K562 (cell line): ENCODE data around the gene PAN3. TPM values are rescaled to one million over a fixed set of nuclear protein-coding genes. Genes with fewer than 3 reads are reported as not detected.

Source experiments
- DNMT1 ChIP-seq: fragments of 450-650 bp; IDR thresholded peaks from 2 replicates; pipeline ENCODE4 v1.6.1; 2016; ENCODE audit warnings: antibody characterized with exemption, mild to moderate bottlenecking
- FOXO4 ChIP-seq: fragments of 450-650 bp; formaldehyde crosslinking; IDR thresholded peaks from 2 replicates; pipeline ENCODE4 v1.4.0; 2020; ENCODE audit warnings: mild to moderate bottlenecking, moderate library complexity
- HDAC1 ChIP-seq, 2 experiments: fragments of 450-650 bp; IDR thresholded peaks; 2 replicates each; pipeline ENCODE4 v1.6.1; 2016 to 2017; ENCODE audit warnings: inconsistent platforms in 1 of 2, mild to moderate bottlenecking in 1 of 2, moderate library complexity in 1 of 2
- KAT2B ChIP-seq: IDR thresholded peaks from one replicate; pipeline ENCODE4 v1.6.1; 2012; ENCODE audit warnings: low read depth, mild to moderate bottlenecking, control low read depth, inconsistent platforms, low read length, moderate library complexity
- KAT7 ChIP-seq: sonication (generic); formaldehyde crosslinking; IDR thresholded peaks from 2 replicates; pipeline ENCODE4 v1.8.0; 2022; ENCODE audit warnings: missing genetic modification reagents, mild to moderate bottlenecking, borderline replicate concordance
- MYNN ChIP-seq, 2 experiments: sonication (generic); formaldehyde crosslinking in 1 of 2; IDR thresholded peaks; 2 replicates each; pipeline versions ENCODE4 v1.5.0 to v1.6.1; 2016 to 2020; ENCODE audit warnings: antibody characterized with exemption in 1 of 2, missing genetic modification reagents in 1 of 2
- NCOR1 ChIP-seq: fragments of 450-650 bp; IDR thresholded peaks from 2 replicates; pipeline ENCODE4 v1.6.1; 2016; ENCODE audit warnings: mild to moderate bottlenecking, moderate library complexity
- NR2C2 ChIP-seq, 2 experiments: fragments of 200-800 bp in 1 of 2; sonication (Bioruptor generic) in 1 of 2; sonication (generic) in 1 of 2; formaldehyde crosslinking in 1 of 2; IDR thresholded peaks; 2 replicates each; pipeline versions ENCODE4 v1.6.1 to v1.8.0; 2016 to 2022; ENCODE audit warnings: mild to moderate bottlenecking in 1 of 2, missing compliant biosample characterization in 1 of 2, missing genetic modification characterization in 1 of 2, missing genetic modification reagents in 1 of 2
- PHB2 ChIP-seq: fragments of 450-650 bp; IDR thresholded peaks from 2 replicates; pipeline ENCODE4 v1.6.1; 2017; ENCODE audit warnings: low read depth
- PHF20 ChIP-seq: fragments of 450-650 bp; IDR thresholded peaks from 2 replicates; pipeline ENCODE4 v1.6.1; 2018; ENCODE audit not compliant: partially characterized antibody
- RAD51 ChIP-seq: fragments of 450-650 bp; IDR thresholded peaks from 2 replicates; pipeline ENCODE4 v1.7.1; 2016; ENCODE audit warnings: low read depth, mild to moderate bottlenecking, borderline replicate concordance
- polyA plus RNA-seq, 8 experiments: library from polyadenylated mRNA; depleted of rRNA in 4 of 8; stranded (reverse) in 5 of 8; unstranded in 3 of 8; fragments of >200 nt; fragmentation: Nextera tagmentation in 2 of 8; fragmentation: Illumina TruSeq in 1 of 8; extraction: Ambion mirVana in 2 of 8; extraction: Trizol in 1 of 8; gene quantifications; 2 replicates each; pipeline versions ENCODE4 v1.2.1 to v1.2.3, GENCODE V29; 2011 to 2014; ENCODE audit warnings: inconsistent platforms in 1 of 8, missing spikeins in 1 of 8
- total RNA-seq, 7 experiments: library from RNA; depleted of rRNA in 6 of 7; stranded (reverse); fragments of >200 nt in 6 of 7; fragmentation: Illumina TruSeq in 2 of 7; extraction: Trizol in 2 of 7; gene quantifications; 2 replicates each; pipeline versions ENCODE4 v1.2.1 to v1.2.3, GENCODE V29; 2011 to 2021; ENCODE audit warnings: low replicate concordance in 1 of 7
- TF ChIP-seq, protein P1 (sequence below), 2 experiments: fragments of 450-650 bp in 1 of 2; sonication (generic) in 1 of 2; formaldehyde crosslinking in 1 of 2; IDR thresholded peaks in 1 of 2; conservative IDR thresholded peaks in 1 of 2; 2 replicates each; pipeline versions ENCODE4 v1.6.1 to v1.8.1; 2016 to 2023; ENCODE audit warnings: mild to moderate bottlenecking in 2 of 2, moderate library complexity in 2 of 2, inconsistent platforms in 1 of 2, missing genetic modification reagents in 1 of 2
- TF ChIP-seq, protein P2 (sequence below): conservative IDR thresholded peaks from 2 replicates; pipeline ENCODE4 v1.6.1; 2011; ENCODE audit warnings: low read depth, mild to moderate bottlenecking, low read length; ENCODE audit not compliant: control insufficient read depth

Gene PAN3
- total and polyA plus RNA-seq, 9 of the 15 experiments (the other 6 are each of a cell fraction or from before 2014, with no cell fraction given): 7.2 to 19.9 (median 11.6) TPM

DNA sequence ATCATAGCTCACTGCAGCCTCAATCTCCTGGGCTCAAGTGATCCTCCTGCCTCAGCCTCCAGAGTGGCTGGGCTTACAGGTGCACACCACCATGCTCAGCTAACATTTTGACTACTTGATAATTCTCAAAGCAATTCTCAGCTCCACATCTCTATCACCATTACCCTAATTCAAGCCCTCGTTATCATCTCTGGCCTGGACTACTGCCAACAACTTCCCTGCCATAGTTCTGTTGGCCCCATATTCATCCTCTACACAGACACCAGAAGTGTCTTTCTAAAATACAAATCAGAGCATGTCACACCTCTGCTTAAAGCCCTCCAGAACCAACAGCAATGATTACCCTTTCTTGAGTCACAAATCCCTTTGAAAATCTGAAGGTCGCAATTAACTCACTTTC lies 45.9 kb upstream of the PAN3 start (continued):
- no peak for TF ChIP-seq FOXO4 (CRISPR knock-in tag)
- TF ChIP-seq HDAC1 (IDR thresholded peaks at IDR 0.05): no peak
- TF ChIP-seq KAT7 (CRISPR knock-in tag): no peak
- no peak for TF ChIP-seq NR2C2 (CRISPR knock-in tag; IDR thresholded peaks at IDR 0.05)
- TF ChIP-seq NR2C2 (tag; IDR thresholded peaks at IDR 0.05): no peak
- TF ChIP-seq NCOR1: no peak
- TF ChIP-seq, protein P1, sequence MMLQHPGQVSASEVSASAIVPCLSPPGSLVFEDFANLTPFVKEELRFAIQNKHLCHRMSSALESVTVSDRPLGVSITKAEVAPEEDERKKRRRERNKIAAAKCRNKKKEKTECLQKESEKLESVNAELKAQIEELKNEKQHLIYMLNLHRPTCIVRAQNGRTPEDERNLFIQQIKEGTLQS (IDR thresholded peaks at IDR 0.05): no peak
- TF ChIP-seq, protein P1 (CRISPR knock-in tag; conservative IDR thresholded peaks at IDR 0.05): no peak
- no peak for TF ChIP-seq KAT2B
- TF ChIP-seq DNMT1: no peak
- no peak for TF ChIP-seq PHB2
- no peak for TF ChIP-seq MYNN (IDR thresholded peaks at IDR 0.05)
- TF ChIP-seq MYNN (CRISPR knock-in tag; IDR thresholded peaks at IDR 0.05): no peak
- no peak for TF ChIP-seq RAD51
- TF ChIP-seq, protein P2, sequence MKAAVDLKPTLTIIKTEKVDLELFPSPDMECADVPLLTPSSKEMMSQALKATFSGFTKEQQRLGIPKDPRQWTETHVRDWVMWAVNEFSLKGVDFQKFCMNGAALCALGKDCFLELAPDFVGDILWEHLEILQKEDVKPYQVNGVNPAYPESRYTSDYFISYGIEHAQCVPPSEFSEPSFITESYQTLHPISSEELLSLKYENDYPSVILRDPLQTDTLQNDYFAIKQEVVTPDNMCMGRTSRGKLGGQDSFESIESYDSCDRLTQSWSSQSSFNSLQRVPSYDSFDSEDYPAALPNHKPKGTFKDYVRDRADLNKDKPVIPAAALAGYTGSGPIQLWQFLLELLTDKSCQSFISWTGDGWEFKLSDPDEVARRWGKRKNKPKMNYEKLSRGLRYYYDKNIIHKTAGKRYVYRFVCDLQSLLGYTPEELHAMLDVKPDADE: no peak
- no peak for TF ChIP-seq PHF20
